HL-60 (cell line): ENCODE results near the gene ALDH1A2.

Source experiments
- CTCF ChIP-seq: IDR thresholded peaks from one replicate; pipeline ENCODE4 v1.5.1; 2011; ENCODE audit warnings: low read length, control low read depth, inconsistent platforms; ENCODE audit not compliant: insufficient read depth
- GABPA ChIP-seq: IDR thresholded peaks from 2 replicates; pipeline ENCODE4 v1.6.1; 2012; ENCODE audit warnings: low read depth

DNA sequence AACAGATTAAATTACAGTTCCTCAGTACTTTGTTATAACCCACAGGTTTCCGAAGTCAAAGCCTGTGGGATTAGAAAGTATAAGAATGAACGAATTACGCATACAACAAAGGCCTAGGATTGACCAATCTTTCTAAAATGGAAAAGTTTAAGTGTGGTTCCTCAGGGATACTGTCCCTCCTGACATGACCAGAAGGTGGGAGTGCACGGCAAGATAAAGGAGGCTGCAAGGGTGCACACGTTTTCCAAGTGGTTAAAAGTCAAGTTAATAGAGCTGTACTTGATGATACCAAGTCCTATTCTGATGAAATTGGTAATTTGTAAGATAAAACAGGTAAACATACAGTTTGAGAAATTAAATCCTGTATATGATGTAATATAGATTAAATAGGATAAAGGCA is 96.2 kb downstream of the ALDH1A2 start:
- TF ChIP-seq CTCF (no peak), GABPA (no peak)
